IPS-NIHi11 (cell line): ENCODE data around the gene SHISAL1.
"Not testable (repeated sequence)": the region's sequence is repeated elsewhere in the genome, so short reads cannot be mapped to it uniquely, and the experiment has no call there.

Experiments used
- DNase-seq: peaks from one replicate; pipeline ENCODE4 v3.0.0; 2012; ENCODE audit warnings: mixed read lengths, low spot score

The SHISAL1 gene

DNA sequence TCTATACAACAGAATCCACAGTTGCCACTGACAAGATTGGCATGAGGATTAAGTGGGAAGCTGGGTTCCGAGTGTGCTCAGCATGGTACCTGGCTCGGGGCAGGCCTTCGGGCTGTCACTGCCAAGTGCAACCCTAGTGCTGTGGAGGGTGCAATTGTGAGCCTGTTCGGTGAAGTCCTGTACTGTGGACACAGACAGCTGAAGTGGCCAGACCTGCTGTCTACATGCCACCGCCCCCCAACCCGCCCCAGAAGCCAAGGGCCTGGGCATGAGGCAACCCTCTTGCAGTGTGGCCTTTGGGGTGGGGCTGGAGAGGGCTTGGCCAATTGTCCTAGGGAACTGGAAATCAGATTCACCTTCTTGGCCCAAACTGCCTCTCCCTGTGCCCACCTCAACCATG lies 15.6 kb upstream of the SHISAL1 start:
- no peak for DNase-seq

DNA sequence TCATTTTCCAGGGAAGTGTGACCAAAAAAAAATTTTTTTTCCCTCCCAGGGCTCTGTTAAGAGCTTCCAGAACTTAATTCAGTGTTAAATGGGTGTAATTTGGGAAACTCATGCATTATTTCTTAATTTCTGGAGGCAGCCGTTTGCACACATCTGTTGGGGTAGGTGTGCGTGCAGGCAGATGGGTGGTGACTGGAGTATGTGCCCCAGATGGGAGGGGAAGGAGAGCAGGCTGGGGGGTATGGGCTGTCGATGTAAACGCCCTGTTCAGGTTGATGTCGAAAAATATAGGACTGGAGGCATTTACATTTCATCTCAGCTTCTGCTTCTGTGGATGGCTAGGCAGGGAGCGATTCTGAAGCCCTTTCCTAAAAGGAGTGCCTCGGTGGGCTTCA lies 13.7 kb upstream of the SHISAL1 start:
- no peak for DNase-seq

DNA sequence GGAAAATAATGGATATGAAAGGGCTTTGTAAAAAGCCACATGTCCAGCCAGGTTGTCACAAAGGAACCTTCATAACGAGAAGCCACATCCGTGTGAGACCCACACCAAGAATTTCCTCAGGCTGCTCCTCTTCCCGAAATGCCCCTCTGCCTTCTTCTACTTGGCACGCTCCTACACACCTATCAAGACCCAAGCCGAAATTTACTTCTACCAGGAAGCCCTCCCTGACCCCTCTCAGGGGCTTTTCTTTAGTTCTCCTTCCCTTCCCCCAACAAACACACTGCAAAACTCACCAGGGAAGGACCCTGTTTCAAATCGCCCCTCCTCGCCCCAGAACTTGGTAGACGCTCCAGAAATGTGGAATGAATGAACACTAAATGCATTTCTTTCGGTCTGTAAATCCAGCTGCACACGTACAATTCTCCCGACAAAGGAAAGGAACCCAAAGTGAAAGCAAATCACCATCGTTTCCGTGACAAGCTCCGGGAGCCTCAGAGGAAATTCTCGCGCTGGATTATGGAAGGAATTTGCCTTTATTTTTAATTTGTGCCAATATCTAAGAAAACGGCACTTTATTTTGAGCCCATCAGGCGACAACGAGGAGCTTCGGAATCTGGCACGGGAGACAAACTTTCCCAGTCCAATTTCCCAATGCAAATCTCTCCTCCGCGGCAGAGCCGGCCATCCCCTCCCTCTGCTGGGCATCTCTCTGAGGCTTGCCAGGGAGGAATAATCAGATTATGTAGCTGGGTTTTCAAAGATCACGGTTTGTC lies 13.2 kb upstream of the SHISAL1 start:
- no peak for DNase-seq

DNA sequence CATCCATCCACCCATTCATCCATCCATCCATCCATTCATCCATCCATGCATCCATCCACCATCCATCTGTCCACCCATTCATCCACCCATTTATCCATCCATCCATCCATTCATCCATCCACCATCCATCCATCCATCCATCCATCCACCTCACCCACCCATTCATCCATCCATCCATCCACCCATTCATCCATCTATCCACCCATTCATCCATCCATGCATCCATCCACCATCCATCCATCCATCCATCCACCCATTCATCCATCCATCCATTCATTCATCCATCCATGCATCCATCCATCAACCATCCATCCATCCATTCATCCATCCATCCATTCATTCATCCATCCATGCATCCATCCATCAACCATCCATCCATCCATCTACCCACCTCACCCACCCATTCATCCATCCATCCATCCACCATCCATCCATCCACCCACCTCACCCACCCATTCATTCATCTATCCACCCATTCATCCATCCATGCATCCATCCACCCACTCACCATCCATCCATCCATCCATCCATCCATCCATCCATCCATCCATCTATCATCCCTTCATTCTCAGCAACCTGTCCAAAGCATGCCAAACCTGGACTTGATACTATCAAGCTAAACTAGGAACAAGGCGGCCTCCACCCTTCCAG lies 10.5 kb upstream of the SHISAL1 start:
- not testable (repeated sequence) for DNase-seq

DNA sequence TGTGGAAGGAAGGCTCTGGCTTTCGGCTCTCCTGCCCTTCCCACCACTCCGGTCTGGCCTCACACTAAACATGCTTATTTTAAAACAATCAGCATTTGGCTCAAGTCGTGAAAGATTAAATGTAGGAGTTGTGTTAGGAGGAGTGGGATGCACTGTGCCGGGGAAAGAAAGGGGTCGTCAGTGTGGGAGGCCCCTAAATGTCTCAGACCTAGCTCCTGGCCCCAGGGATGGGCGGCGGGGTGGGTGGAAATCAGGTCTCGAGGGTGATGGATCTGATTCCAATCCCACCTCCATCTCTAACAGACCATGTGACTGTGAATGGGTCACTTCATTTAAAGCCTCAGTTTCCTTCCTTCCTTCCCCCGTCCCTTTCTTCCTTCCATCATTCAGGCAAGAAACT lies 6.9 kb upstream of the SHISAL1 start:
- DNase-seq: no peak

DNA sequence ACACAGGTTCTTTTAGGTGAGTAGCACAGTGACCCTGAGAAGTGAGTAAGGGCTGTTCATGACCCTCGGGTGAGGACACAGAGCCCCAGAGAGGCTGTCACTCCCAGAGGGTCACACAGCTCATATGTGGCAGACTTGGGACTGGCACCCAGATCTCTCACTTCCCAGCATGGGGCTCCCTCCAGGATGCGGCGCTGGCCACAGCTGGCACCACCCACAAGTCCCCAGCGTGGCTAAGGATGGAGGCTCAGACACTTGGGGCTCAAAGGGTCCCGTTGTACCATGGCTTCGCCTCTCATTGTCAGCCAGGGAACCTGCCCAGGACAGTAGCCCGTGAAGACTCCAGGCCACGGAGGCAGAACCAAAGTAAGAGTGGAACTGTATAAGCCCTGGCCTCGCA lies 6.0 kb upstream of the SHISAL1 start:
- DNase-seq: no peak

DNA sequence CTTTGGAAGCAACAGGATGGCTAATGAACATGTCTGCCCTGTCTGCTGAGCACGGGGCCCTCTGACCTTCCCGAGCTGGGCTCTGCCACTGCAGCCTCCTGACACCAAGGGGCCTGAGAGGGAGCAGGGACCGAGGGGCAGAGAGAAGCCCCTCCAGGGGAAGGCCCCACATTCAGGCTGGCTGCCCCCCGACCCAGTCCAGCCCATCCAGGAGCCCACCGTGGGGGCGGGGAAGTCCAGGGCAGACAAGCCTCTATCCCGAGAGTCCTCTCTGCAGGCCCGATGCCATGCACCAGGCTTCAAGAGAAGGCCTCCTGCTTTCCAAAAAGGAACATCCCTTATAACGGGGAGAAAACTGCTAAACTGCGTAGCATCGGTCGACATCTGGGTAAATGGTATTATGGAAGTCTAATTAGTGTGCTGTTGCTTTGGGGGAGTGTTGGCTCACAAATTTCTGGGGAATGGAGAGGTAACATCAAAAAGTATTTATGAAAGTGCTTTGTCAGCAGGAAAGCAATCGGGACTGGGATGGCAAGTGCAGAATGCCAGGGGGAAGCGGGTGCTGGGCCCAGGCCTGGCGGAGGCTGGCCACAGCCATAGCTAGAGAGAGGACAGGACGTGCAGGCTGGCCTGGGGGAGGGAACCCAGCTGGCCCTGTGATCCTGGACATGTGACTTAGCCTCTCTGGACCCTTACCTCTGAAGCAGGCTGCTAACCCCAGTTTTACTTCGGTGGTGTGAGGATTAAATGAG lies 5.3 kb upstream of the SHISAL1 start:
- DNase-seq: no peak

DNA sequence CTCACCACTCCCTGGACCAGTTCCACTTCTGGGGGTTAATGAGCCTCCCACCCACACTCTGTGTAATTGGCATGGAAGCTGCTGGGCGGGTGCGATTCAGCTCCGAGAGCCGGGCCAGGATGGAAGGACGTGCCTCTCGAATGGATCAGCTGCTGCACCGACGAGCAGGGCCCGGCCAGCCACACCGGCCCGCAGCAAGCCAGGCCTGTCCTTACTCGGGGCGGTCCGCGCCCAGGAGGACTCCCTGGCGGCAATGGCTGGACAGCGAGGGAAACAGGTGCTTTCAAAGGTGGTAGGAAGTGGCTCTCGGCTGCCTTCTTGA lies 4.3 kb upstream of the SHISAL1 start:
- DNase-seq: no peak

DNA sequence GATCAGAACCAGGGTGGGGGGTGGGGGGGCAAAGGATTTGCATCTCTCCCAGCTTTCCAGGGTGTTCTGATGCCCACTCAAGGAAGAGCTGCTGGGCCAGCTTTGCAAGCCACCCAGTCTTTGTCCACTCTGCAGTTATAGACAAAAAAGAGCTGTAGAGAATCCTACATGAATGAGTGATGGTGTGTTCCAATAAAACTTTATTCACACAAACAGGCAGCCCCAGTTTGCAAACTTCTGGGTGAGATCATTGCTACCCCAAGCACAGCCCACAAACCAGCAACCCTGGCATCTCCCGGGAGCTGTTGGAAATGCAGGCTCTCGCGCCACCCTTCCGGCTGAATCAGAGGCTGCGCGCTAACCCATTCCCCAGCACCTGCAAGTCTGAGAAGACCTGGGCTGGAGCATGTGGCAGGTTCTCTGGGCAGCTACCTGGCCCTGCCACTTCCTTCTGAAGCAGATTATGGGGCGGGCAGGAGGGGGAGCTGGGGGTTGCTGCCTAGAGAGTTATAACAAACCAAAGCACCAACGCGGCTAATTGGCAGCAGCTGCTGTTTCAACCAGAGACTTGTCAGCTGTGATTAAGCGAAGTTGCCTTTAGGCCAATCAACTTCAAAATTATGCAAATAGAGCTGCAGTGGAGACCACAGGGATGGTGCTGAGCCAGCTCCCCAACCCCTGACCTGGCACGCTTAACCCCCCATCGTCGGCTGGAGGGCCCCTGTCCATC lies 3.8 kb upstream of the SHISAL1 start:
- DNase-seq: no peak

DNA sequence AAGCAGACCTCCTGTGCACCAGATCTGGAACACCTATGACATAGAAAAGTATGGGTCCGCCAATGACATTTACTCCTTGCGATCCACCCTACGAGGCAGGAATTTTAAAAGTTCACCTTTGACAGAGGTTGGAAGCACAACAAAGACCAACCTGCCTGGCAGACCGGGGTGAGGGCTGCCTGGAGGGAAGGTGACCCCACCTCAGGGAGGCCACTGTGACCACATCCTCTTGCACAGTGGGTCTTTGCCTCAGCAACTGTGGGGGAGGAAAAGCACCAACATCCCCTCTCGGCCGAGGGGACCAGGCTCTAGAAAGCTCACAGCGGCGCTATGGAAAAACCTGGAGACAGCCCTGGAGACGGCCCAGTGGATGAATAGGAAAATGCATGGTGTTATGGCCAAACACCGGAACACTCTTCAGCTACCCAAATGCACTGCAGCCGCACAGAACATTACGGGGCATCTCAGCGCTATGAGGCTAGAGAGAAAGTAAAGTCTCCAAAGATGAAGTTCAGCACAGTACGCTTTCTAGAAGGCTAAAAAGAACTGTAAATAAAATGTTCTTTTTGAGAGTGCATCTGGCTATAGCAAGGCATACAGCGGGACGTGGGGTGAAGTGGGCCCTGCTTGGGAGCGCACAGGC lies 1.8 kb upstream of the SHISAL1 start:
- no peak for DNase-seq

DNA sequence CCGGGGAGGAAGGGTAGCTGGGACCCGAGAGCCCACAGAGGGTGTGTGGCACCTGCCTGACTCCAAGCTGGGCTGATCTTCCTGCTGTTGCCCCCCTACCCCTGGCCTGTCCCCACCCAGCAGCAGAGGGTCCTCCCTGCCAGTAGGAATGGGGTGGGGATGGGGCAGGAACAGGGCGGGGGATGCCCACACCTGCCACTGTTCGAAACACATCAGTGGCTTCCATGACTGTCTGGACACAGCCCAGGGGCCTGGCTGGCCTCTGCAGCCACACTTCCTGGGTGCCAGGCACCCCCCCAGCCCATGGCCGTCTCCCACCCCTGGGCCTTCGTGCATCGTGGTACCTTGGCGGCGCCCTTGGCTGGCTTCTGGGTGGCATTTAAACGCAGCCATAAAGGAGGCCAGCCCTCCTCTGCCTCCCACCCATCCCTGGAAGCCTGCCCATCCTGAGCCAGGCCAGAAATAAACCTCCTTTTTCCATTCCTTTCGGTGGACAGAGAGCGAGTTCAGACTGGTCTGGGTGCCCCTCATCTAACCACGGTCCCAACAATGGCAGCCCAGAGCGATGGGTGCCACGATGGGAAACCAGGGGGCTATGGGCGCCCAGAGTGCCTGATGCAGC lies 745 bp upstream of the SHISAL1 start:
- no peak for DNase-seq

DNA sequence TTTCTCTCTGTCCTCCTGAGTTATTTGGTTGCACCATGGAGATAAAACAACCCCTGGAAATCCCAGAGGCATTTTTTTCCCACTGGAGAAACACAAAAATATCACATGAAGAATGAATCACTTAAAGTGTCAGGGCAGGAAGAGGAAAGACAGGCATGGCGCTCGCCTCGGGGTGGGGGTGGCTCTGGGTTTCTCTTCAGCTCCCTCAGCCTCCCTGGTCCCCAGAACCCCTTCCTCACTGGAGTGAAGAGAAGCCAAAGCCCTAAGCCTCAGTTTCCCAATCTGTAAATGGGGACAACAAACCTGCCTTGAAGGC lies 938 bp downstream of the SHISAL1 start:
- no peak for DNase-seq

DNA sequence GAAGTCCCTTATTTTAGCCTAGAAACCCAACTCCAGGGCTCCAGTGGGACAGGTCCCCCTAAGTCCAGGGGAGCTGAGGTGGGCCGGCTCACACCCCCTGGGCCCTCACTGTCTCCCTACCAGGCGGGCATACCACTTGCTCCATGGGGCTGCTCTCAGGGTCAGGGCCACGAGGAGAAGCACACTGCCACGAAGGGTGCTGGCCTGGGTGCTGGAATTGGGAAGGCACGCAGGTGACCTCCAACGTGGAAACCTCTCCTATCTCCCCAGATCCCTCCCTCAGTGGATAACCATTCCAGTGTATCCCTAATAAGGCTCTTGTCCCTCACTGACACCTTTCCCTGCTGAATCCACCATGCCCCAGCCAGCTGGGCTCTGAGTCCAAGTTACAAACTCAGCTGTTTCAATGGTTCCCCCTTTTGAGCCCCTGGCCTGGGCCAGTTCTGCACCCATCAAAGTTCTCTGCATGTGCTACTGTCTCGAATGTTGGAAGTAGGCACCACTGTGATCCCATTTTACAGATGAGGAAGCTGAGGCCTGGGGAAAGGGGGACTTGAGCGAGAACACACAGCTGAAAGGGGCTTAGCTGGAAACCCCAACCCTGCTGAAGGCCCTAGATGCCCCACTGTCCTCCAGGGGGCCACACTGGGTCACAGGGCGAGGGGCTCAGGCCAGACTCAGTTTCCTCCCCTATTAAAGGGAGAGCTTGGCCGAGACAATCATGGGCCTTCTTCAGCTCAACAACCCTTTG lies 1.5 kb downstream of the SHISAL1 start:
- DNase-seq: no peak

DNA sequence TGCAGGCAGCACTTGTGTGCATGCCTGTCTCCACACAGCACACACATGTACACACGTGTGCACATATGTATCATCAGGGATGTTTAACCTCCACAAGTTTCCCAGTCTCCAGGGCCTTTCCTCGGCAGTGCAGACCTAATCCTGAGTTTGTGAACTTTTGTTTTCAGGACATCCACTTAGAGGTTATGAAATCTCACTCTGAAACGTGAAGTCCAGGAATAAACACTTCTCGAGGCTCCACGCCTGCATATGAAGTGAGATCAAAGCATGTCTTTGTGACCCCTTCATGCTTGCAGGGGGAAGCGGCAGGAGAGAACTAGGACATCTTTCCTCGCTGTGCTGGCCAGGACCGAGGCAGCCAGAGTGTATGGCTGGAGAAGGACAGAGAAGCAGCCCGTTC lies 3.1 kb downstream of the SHISAL1 start:
- DNase-seq: no peak

DNA sequence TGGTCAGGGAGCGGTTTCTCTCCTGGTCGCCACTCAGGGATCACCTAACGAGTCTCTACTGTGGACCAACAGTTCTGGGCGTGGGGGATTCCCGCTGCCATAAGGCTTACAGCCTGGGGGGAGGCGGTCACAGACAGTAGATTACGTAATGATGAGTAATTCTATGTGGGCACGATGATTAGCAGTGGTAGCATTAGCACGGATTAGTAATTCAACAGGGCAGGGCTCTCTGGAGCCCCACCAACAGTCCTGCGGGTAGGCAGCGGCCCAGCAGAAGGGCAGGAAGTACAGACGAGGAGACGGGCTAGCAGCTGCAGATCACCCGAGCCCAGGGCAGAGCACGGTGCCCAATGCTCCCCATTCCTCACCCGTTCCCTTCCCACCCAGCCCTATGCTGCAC lies 3.6 kb downstream of the SHISAL1 start:
- DNase-seq: no peak

DNA sequence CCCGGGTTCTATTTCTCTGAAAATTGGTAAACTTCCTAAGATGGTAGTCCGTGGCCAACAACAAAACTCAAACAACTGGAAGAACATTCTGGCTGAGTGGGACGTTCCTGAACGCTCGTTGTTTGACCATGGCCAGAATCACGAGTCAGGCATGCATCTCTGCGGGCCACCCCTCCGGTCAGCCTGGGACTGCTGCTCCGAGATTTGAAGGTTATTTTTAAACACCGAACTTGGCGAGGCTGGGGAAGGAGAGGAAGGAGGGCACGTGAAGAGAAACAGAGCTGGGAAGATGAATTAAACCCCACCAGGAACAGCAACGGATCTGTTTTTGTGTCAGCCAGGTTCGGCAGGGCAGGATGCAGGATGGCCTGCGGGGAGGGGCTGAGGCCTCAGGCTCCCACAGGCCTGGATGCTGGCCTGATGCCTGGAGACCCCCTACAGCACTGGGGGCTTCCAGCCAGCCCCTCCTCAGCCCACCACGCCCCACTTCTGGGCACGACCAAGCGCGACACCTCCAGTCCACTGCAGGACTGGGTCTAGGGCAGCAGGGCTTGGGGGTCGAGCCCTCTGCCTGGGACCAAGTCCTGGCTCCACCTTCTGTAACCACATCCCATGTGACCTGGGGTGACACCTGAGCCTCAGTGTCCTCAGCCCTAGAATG lies 5.1 kb downstream of the SHISAL1 start:
- no peak for DNase-seq

DNA sequence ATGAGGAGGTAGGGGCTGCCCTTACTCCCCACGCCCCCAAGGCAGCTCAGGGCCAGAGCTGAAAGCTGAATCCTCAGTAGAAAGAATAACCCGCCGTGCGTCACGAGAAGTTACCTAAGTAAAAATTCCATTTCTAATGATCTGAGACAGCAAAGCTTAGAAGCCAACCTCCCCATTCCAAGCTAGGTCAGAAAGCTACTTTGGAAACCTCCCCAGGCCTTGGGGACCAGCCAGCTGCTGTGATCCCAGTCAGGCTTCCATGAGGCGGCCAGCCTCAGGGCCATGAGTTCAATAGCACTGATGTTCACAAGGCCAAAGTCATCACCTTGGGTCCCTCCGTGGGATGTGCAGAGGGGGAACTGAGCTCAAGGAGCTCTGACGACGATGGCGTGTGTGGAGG lies 6.9 kb downstream of the SHISAL1 start:
- DNase-seq: no peak

DNA sequence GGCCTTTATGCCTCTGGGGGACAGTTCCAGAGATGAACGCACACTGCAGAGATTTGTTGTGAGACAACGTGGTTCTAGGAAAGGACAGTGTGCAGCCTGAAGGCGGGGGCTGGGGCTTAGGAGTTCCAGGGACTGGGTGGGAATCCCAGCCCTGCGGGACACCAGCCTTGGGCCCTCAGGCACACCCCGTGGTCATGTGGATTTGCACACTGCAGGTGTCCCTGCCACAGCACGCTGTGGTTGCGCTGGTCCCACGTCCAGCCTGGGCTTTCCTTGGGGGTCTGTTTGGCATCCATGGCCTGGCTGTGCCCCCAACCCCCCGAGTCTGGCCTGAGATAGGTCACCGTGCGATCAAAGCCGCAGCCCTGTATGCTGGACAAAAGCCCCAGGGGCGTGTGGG lies 7.3 kb downstream of the SHISAL1 start:
- no peak for DNase-seq

DNA sequence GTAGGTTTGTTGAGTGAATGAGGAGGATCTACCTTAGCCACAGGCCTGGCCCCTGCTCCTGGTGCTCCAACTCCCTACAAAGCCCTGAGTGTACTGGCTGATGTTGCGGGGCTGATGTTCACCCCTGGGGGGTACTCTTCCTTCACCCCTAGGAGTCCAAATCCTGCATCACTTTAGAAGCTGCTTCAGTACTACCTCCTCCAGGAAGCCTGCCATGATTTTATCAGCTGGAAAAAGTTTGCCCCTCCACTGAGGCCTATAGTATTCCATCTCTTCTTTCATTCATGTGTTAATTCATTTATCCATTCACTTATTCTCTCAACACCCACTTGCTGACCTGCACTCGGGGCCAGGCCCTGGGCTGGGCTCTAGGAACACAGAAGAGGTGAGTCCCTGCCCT lies 7.8 kb downstream of the SHISAL1 start:
- no peak for DNase-seq

DNA sequence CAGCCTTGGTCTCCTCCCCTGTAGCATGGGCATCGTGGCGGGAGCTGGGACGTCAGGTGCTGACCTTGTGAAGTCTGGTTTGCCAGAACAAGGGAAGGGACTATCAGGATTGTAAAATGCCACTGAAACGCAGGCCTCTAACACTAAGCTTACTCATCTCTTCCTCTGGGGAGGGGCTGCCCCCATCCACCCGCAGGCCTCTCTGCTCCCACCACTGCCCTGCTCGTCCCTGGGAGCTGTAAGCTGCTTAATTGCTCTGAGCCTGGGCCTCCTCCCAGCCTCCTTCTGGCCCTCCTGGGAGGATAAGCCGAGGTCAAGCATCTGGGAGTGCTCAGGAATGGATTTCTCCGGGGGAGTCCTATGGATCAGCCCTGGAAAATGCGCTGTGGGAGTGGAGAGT lies 8.4 kb downstream of the SHISAL1 start:
- no peak for DNase-seq

DNA sequence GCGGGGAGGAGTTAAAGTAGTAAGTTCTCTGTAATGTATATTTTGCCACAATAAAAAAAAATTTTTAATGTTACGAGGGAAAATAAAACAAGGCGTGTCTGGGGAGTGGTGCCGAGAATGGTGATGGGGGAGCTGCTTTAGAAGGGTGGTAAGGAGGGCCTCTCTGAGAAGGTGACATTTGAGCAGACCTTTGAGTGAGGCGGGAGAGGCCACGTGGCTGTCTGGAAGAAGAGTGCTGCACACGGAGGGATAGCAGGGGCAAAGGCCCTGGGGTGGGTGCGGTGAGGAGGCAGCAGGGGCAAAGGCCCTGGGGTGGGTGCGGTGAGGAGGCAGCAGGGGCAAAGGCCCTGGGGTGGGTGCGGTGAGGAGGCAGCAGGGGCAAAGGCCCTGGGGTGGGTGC lies 10.4 kb downstream of the SHISAL1 start:
- not testable (repeated sequence) for DNase-seq
